Measurements from ENCODE around the gene SYTL2.

Gene SYTL2

GRCh38 chr11:85806016-85806415 is 4.9 kb downstream of the SYTL2 start:
- TF ChIP-seq CTCF (IDR thresholded peaks at IDR 0.05; ENCODE audit: insufficient read depth, low read depth, low read length, missing control alignments), result no peak
- H3K4me3 ChIP-seq (ENCODE audit: low read length), result no peak overlapping the region
- no peak for DNase-seq (ENCODE audit: low read depth)

DNA sequence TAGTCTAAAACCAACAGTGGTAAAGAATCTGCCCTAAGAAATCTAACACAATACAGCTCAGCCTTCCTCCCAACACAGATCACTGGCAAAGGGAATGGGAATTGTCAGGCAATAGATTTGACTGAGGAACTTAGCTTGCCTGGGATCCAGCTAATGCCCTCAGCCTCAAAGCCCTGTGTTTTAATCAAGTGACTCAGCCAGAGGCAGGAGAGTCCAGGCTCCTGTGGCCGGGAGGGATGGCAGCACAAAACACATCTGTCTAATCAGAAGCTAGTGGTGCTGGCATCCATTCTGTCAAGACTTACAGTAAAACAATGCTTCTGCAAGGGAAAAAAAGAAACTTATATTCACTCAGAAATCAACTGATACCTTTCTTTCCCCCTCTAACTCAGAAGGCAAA is 5.6 kb downstream of the SYTL2 start:
- TF ChIP-seq CTCF (IDR thresholded peaks at IDR 0.05; ENCODE audit: insufficient read depth, low read depth, low read length, missing control alignments), result no peak
- DNase-seq (ENCODE audit: low read depth), result no peak
- no peak overlapping the region for H3K4me3 ChIP-seq (ENCODE audit: low read length)

- no peak for DNase-seq (ENCODE audit: low read depth)
- TF ChIP-seq CTCF (IDR thresholded peaks at IDR 0.05; ENCODE audit: insufficient read depth, low read depth, low read length, missing control alignments), result no peak
- H3K4me3 ChIP-seq (ENCODE audit: low read length), result no peak overlapping the region
Observed at GRCh38 chr11:85803920-85804319, 7.0 kb downstream of the SYTL2 start.

- TF ChIP-seq CTCF (IDR thresholded peaks at IDR 0.05; ENCODE audit: insufficient read depth, low read depth, low read length, missing control alignments), result no peak
- DNase-seq (ENCODE audit: low read depth), result no peak
- H3K4me3 ChIP-seq (ENCODE audit: low read length), result no peak overlapping the region
Observed at GRCh38 chr11:85803303-85803702, 7.6 kb downstream of the SYTL2 start.

GRCh38 chr11:85801527-85801926 is 9.4 kb downstream of the SYTL2 start:
- H3K4me3 ChIP-seq (ENCODE audit: low read length), result no peak overlapping the region
- DNase-seq (ENCODE audit: low read depth), result no peak
- TF ChIP-seq CTCF (IDR thresholded peaks at IDR 0.05; ENCODE audit: insufficient read depth, low read depth, low read length, missing control alignments), result no peak

GRCh38 chr11:85800595-85801342 is 10.2 kb downstream of the SYTL2 start:
- TF ChIP-seq CTCF (IDR thresholded peaks at IDR 0.05; ENCODE audit: insufficient read depth, low read depth, low read length, missing control alignments), result no peak
- H3K4me3 ChIP-seq (ENCODE audit: low read length), result no peak overlapping the region
- no peak for DNase-seq (ENCODE audit: low read depth)

- no peak overlapping the region for H3K4me3 ChIP-seq (ENCODE audit: low read length)
- DNase-seq (ENCODE audit: low read depth), result no peak
- no peak for TF ChIP-seq CTCF (IDR thresholded peaks at IDR 0.05; ENCODE audit: insufficient read depth, low read depth, low read length, missing control alignments)
Observed at GRCh38 chr11:85799142-85799541, 11.8 kb downstream of the SYTL2 start.

All from epithelial cell of esophagus (primary cell).